ENCODE results near the gene NCKAP5L. TPM values are rescaled to one million over a fixed set of nuclear protein-coding genes. Genes with fewer than 3 reads are reported as not detected.
A peak's percentile ranks its signal among the peaks of the same experiment; 100 is the strongest.
"Not testable (repeated sequence)": the region's sequence is repeated elsewhere in the genome, so short reads cannot be mapped to it uniquely, and the experiment has no call there.

The NCKAP5L gene
- total and polyA plus RNA-seq, 2 donors from 2014 or later, result 7.2 to 20.6 TPM

DNA sequence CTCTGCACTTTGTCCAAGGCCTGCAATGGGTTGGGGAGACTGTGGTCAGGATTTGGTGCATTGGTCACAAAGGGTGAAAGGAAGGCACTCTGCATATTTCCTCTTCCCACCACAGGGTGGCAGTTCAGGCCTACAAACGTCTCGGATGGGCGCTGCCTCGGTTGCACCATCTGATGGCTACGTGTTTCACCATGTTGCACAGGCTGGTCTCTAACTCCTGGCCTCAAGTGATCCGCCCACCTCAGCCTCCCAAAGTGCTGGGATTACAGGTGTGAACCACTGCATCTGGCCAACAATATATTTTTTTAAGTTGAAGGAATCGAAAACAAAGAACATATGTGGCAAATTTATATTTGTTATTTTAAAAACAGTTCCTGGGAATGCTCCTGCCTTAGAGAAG is 51.8 kb downstream of the NCKAP5L start:
- H3K9me3 ChIP-seq (ENCODE audit: control insufficient read depth in 2 of 3, insufficient read depth in 1 of 3, low read length in 3 of 3), result no peaks in the 10 kb centered on the region
- no peak overlapping the region for H3K9ac ChIP-seq (ENCODE audit: low read length in 3 of 3)
- H3K27me3 ChIP-seq (ENCODE audit: control insufficient read depth, insufficient read depth, low read length), result no peaks in the 10 kb centered on the region
- peak; percentile 63 to 83 (median 75) for DNase-seq
- no peak overlapping the region for H3K4me3 ChIP-seq (ENCODE audit: low read length in 3 of 3)
- H3K4me1 ChIP-seq (ENCODE audit: control insufficient read depth in 2 of 3, insufficient read depth in 2 of 3, low read depth in 1 of 3, low read length in 3 of 3), result no peaks in the 10 kb centered on the region
- intact Hi-C loops (cut with DNase I), result no loop called here
- no peak for FAIRE-seq
- TF ChIP-seq, protein P1, sequence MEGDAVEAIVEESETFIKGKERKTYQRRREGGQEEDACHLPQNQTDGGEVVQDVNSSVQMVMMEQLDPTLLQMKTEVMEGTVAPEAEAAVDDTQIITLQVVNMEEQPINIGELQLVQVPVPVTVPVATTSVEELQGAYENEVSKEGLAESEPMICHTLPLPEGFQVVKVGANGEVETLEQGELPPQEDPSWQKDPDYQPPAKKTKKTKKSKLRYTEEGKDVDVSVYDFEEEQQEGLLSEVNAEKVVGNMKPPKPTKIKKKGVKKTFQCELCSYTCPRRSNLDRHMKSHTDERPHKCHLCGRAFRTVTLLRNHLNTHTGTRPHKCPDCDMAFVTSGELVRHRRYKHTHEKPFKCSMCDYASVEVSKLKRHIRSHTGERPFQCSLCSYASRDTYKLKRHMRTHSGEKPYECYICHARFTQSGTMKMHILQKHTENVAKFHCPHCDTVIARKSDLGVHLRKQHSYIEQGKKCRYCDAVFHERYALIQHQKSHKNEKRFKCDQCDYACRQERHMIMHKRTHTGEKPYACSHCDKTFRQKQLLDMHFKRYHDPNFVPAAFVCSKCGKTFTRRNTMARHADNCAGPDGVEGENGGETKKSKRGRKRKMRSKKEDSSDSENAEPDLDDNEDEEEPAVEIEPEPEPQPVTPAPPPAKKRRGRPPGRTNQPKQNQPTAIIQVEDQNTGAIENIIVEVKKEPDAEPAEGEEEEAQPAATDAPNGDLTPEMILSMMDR (IDR thresholded peaks at IDR 0.05; ENCODE audit: borderline replicate concordance, extremely low read depth, insufficient read depth), result peak; percentile 82
- H3K36me3 ChIP-seq (ENCODE audit: control insufficient read depth in 2 of 3, insufficient read depth in 3 of 3, low read length in 3 of 3), result no peaks in the 10 kb centered on the region
- H3K27ac ChIP-seq (ENCODE audit: low read depth in 2 of 2, low read length in 2 of 2), result no peak overlapping the region

DNA sequence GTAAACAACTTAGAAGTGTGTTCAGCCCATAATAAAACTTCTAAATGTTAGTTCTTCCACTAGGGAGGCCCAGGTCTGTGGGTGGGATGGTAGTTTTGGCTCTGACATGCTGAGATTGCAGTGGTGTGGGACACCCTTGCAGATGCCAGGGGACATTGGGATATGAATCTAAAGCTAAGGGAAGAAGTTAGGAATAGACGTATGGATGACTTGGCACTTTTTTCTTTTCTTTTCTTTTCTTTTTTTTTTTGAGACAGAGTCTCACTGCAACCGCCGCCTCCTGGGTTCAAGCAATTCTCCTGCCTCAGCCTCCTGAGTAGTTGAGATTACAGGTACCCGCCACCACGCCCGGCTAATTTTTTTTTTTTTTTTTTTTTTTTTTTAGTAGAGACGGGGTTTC is 55.1 kb downstream of the NCKAP5L start:
- H3K9me3 ChIP-seq (ENCODE audit: control insufficient read depth in 2 of 3, insufficient read depth in 1 of 3, low read length in 3 of 3); H3K4me1 ChIP-seq (ENCODE audit: control insufficient read depth in 2 of 3, insufficient read depth in 2 of 3, low read depth in 1 of 3, low read length in 3 of 3); DNase-seq; H3K27me3 ChIP-seq (ENCODE audit: control insufficient read depth, insufficient read depth, low read length); intact Hi-C loops (cut with DNase I); FAIRE-seq; H3K4me3 ChIP-seq (ENCODE audit: low read length in 3 of 3); H3K9ac ChIP-seq (ENCODE audit: low read length in 3 of 3); H3K27ac ChIP-seq (ENCODE audit: low read depth in 2 of 2, low read length in 2 of 2); H3K36me3 ChIP-seq (ENCODE audit: control insufficient read depth in 2 of 3, insufficient read depth in 3 of 3, low read length in 3 of 3): not testable (repeated sequence)

DNA sequence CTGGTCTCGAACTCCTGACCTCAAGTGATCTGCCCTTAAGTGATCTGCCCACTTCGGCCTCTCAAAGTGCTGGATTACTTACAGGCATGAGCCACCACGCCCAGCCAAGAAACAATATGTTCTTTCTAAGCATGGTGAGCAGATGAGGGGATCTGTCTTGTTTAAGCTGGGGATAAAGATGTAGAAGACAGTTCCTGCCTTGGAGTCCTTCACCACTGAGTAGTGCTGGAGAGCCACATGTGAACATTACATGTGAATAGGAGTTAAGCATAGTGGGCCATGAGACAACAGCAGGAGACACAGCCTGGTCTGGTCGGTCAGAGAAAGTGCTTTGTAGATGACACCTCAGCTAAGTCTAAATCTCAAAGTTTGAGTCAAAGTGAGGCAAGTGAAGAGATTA is 60.9 kb downstream of the NCKAP5L start:
- DNase-seq, result no peak
- TF ChIP-seq, protein P1 (IDR thresholded peaks at IDR 0.05; ENCODE audit: borderline replicate concordance, extremely low read depth, insufficient read depth), result no peak
- Histone ChIP-seq H3K4me3 (ENCODE audit: low read length in 3 of 3) (no peak overlapping the region), H3K27ac (ENCODE audit: low read depth in 2 of 2, low read length in 2 of 2) (no peak overlapping the region), H3K27me3 (ENCODE audit: control insufficient read depth, insufficient read depth, low read length) (no peaks in the 10 kb centered on the region), H3K36me3 (ENCODE audit: control insufficient read depth in 2 of 3, insufficient read depth in 3 of 3, low read length in 3 of 3) (peaks cover 9 to 20% (median 18%) of the 10 kb centered on the region in 3 donors), H3K9me3 (ENCODE audit: control insufficient read depth in 2 of 3, insufficient read depth in 1 of 3, low read length in 3 of 3) (no peaks in the 10 kb centered on the region), H3K4me1 (ENCODE audit: control insufficient read depth in 2 of 3, insufficient read depth in 2 of 3, low read depth in 1 of 3, low read length in 3 of 3) (no peaks in the 10 kb centered on the region), H3K9ac (ENCODE audit: low read length in 3 of 3) (no peak overlapping the region)
- intact Hi-C loops (cut with DNase I), result no loop called here
- no peak for FAIRE-seq

DNA sequence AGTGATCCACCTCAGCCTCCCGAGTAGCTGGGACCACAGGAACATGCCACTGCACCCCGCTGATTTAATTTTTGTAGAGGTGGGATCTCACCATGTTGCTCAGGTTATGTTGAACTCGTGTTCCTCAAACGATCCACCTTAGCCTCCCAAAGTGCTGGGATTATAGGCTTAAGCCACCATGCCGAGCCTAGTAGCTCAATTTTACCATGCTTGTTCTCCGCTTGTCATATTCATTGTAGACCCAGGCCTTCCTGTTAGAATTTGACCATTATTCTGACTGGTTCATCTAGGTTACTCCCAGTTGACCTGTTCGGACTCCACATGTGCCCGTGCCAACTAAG is 62.1 kb downstream of the NCKAP5L start:
- Histone ChIP-seq H3K27ac (ENCODE audit: low read depth in 2 of 2, low read length in 2 of 2) (no peak overlapping the region), H3K36me3 (ENCODE audit: control insufficient read depth in 2 of 3, insufficient read depth in 3 of 3, low read length in 3 of 3) (peaks cover 9 to 33% (median 31%) of the 10 kb centered on the region in 3 donors), H3K4me3 (ENCODE audit: low read length in 3 of 3) (no peak overlapping the region), H3K27me3 (ENCODE audit: control insufficient read depth, insufficient read depth, low read length) (no peaks in the 10 kb centered on the region), H3K9me3 (ENCODE audit: control insufficient read depth in 2 of 3, insufficient read depth in 1 of 3, low read length in 3 of 3) (no peaks in the 10 kb centered on the region), H3K9ac (ENCODE audit: low read length in 3 of 3) (no peak overlapping the region), H3K4me1 (ENCODE audit: control insufficient read depth in 2 of 3, insufficient read depth in 2 of 3, low read depth in 1 of 3, low read length in 3 of 3) (no peaks in the 10 kb centered on the region)
- FAIRE-seq (no peak), DNase-seq (no peak)
- intact Hi-C loops (cut with DNase I), result no loop called here
- TF ChIP-seq, protein P1 (IDR thresholded peaks at IDR 0.05; ENCODE audit: borderline replicate concordance, extremely low read depth, insufficient read depth), result no peak
